UCSD-AML1 (cell line): Measurements from ENCODE around the gene C5orf24.
"Not testable (repeated sequence)": the region's sequence is repeated elsewhere in the genome, so short reads cannot be mapped to it uniquely, and the experiment has no call there.

Experiments used
- DNase-seq: peaks from one replicate; lab custom pipeline; 2025; ENCODE audit not compliant: unreplicated experiment; lab: John Stamatoyannopoulos, UW

C5orf24 gene

GRCh38 chr5:134845852-134846640, at the start of gene C5orf24:
Gene C5orf24, plus strand, starts transcription at chr5:134845968. Its CDS starts 8,933 bp downstream, at chr5:134854901.
- peak; percentile 95 for DNase-seq

- no peak for DNase-seq
Measured at GRCh38 chr5:134798468-134798867, 47.3 kb upstream of the C5orf24 start.

GRCh38 chr5:134803821-134804220, 41.9 kb upstream of the C5orf24 start:
- no peak for DNase-seq

GRCh38 chr5:134813407-134813806, 32.4 kb upstream of the C5orf24 start:
- DNase-seq: no peak

- DNase-seq: no peak
Measured at GRCh38 chr5:134813827-134814226, 31.9 kb upstream of the C5orf24 start.

- no peak for DNase-seq
Measured at GRCh38 chr5:134817006-134817405, 28.8 kb upstream of the C5orf24 start.

- no peak for DNase-seq
Measured at GRCh38 chr5:134818776-134819175, 27.0 kb upstream of the C5orf24 start.

- DNase-seq: no peak
Measured at GRCh38 chr5:134819407-134819963, 26.3 kb upstream of the C5orf24 start.

GRCh38 chr5:134821841-134822240, 23.9 kb upstream of the C5orf24 start:
- no peak for DNase-seq

- DNase-seq: no peak
Measured at GRCh38 chr5:134824681-134825080, 21.1 kb upstream of the C5orf24 start.

GRCh38 chr5:134825212-134825611, 20.6 kb upstream of the C5orf24 start:
- no peak for DNase-seq

GRCh38 chr5:134833340-134834032, 12.3 kb upstream of the C5orf24 start:
- no peak for DNase-seq

GRCh38 chr5:134835623-134836022, 10.1 kb upstream of the C5orf24 start:
- no peak for DNase-seq

- no peak for DNase-seq
Measured at GRCh38 chr5:134837530-134838181, 8.1 kb upstream of the C5orf24 start.

- DNase-seq: not testable (repeated sequence)
Measured at GRCh38 chr5:134838361-134838760, 7.4 kb upstream of the C5orf24 start.

GRCh38 chr5:134840811-134841210, 5.0 kb upstream of the C5orf24 start:
- DNase-seq: no peak

- DNase-seq: no peak
Measured at GRCh38 chr5:134844252-134844651, 1.5 kb upstream of the C5orf24 start.

- no peak for DNase-seq
Measured at GRCh38 chr5:134845335-134845851, 375 bp upstream of the C5orf24 start.

- no peak for DNase-seq
Measured at GRCh38 chr5:134846641-134846960, 833 bp downstream of the C5orf24 start.

- DNase-seq: not testable (repeated sequence)
Measured at GRCh38 chr5:134849434-134849933, 3.7 kb downstream of the C5orf24 start.

GRCh38 chr5:134851307-134851923, 5.6 kb downstream of the C5orf24 start:
- no peak for DNase-seq
